RCC 7860 (cell line): ENCODE results near the gene TARS1.

Source experiments
- DNase-seq: peaks from one replicate; pipeline ENCODE4 v3.0.0-alpha.2; 2015; ENCODE audit warnings: low spot score
- FAIRE-seq: peaks from 2 replicates; lab custom pipeline; 2012; peaks lifted over from hg19 to GRCh38; lab: Jason Lieb, UNC

TARS1 gene

GRCh38 chr5:33438996-33439395 lies 1.8 kb upstream of the TARS1 start:
- FAIRE-seq (no peak), DNase-seq (no peak)

- DNase-seq (no peak), FAIRE-seq (no peak)
Observed at GRCh38 chr5:33439905-33440481, 772 bp upstream of the TARS1 start.

- no peak for FAIRE-seq
- DNase-seq, result peak; percentile 75
Observed at GRCh38 chr5:33441241-33442177, 744 bp downstream of the TARS1 start.

GRCh38 chr5:33444542-33444941 lies 3.8 kb downstream of the TARS1 start:
- DNase-seq (no peak), FAIRE-seq (no peak)

GRCh38 chr5:33445798-33446197 lies 5.0 kb downstream of the TARS1 start:
- DNase-seq (no peak), FAIRE-seq (no peak)

- DNase-seq, result no peak
- no peak for FAIRE-seq
Observed at GRCh38 chr5:33448118-33448517, 7.4 kb downstream of the TARS1 start.

GRCh38 chr5:33457126-33457525 lies 16.4 kb downstream of the TARS1 start:
- FAIRE-seq (no peak), DNase-seq (no peak)

GRCh38 chr5:33457817-33458216 lies 17.1 kb downstream of the TARS1 start:
- FAIRE-seq (no peak), DNase-seq (no peak)

- DNase-seq (no peak), FAIRE-seq (no peak)
Observed at GRCh38 chr5:33460210-33460609, 19.4 kb downstream of the TARS1 start.

GRCh38 chr5:33462456-33462855 lies 21.7 kb downstream of the TARS1 start:
- DNase-seq (no peak), FAIRE-seq (no peak)

GRCh38 chr5:33465120-33465519 lies 24.4 kb downstream of the TARS1 start:
- FAIRE-seq, result no peak
- no peak for DNase-seq

- DNase-seq, result no peak
- no peak for FAIRE-seq
Observed at GRCh38 chr5:33468775-33469435, 28.1 kb downstream of the TARS1 start.

- FAIRE-seq, result no peak
- DNase-seq, result no peak
Observed at GRCh38 chr5:33470544-33470943, 29.8 kb downstream of the TARS1 start.

- DNase-seq (no peak), FAIRE-seq (no peak)
Observed at GRCh38 chr5:33472805-33473409, 32.1 kb downstream of the TARS1 start.

GRCh38 chr5:33474004-33474403 lies 33.2 kb downstream of the TARS1 start:
- no peak for FAIRE-seq
- DNase-seq, result no peak

- FAIRE-seq (no peak), DNase-seq (no peak)
Observed at GRCh38 chr5:33474931-33475499, 34.2 kb downstream of the TARS1 start.

GRCh38 chr5:33475706-33476105 lies 34.9 kb downstream of the TARS1 start:
- FAIRE-seq (no peak), DNase-seq (no peak)

- FAIRE-seq (no peak), DNase-seq (no peak)
Observed at GRCh38 chr5:33476992-33477391, 36.2 kb downstream of the TARS1 start.

- no peak for FAIRE-seq
- DNase-seq, result no peak
Observed at GRCh38 chr5:33477816-33478215, 37.1 kb downstream of the TARS1 start.

GRCh38 chr5:33479311-33479710 lies 38.5 kb downstream of the TARS1 start:
- FAIRE-seq (no peak), DNase-seq (no peak)

GRCh38 chr5:33480876-33481275 lies 40.1 kb downstream of the TARS1 start:
- no peak for FAIRE-seq
- DNase-seq, result no peak
